Nephron progenitor cell (in vitro differentiated cells): ENCODE results near the gene HELT.
A peak's percentile ranks its signal among the peaks of the same experiment; 100 is the strongest.

Source experiments
- DNase-seq: peaks from one replicate; pipeline ENCODE4 v3.0.0; 2021
- H3K27ac Mint-ChIP-seq: 2 replicates; pipeline ENCODE4 v1.8.0; 2021; ENCODE audit warnings: mild to moderate bottlenecking, moderate library complexity, mixed read lengths
- H3K27me3 Mint-ChIP-seq: 2 replicates; pipeline ENCODE4 v1.8.0; 2021; ENCODE audit warnings: mild to moderate bottlenecking, low read depth, mixed read lengths; ENCODE audit not compliant: poor library complexity
- H3K36me3 Mint-ChIP-seq: 2 replicates; pipeline ENCODE4 v1.8.0; 2021; ENCODE audit warnings: low read depth, mixed read lengths
- H3K4me1 Mint-ChIP-seq: 2 replicates; pipeline ENCODE4 v1.8.0; 2021; ENCODE audit warnings: mixed read lengths
- H3K4me3 Mint-ChIP-seq: 2 replicates; pipeline ENCODE4 v1.8.0; 2021; ENCODE audit warnings: mild to moderate bottlenecking, moderate library complexity, mixed read lengths
- H3K9me3 Mint-ChIP-seq: 2 replicates; pipeline ENCODE4 v1.8.0; 2021; ENCODE audit warnings: mild to moderate bottlenecking, moderate library complexity, mixed read lengths
- CTCF ChIP-seq: fragments of 200-600 bp; sonication (generic); IDR thresholded peaks from 2 replicates; pipeline ENCODE4 v1.5.0; 2021; ENCODE audit warnings: antibody characterized with exemption

HELT gene

GRCh38 chr4:184978211-184978610, 40.1 kb upstream of the HELT start:
- H3K4me3 Mint-ChIP-seq: no peak overlapping the region
- DNase-seq: no peak
- no peaks in the 10 kb centered on the region for H3K36me3 Mint-ChIP-seq
- no peak for TF ChIP-seq CTCF
- H3K27ac Mint-ChIP-seq: peak overlapping the region; percentile 55
- peaks cover 14% of the 10 kb centered on the region for H3K27me3 Mint-ChIP-seq
- H3K9me3 Mint-ChIP-seq: no peaks in the 10 kb centered on the region
- no peaks in the 10 kb centered on the region for H3K4me1 Mint-ChIP-seq

DNA sequence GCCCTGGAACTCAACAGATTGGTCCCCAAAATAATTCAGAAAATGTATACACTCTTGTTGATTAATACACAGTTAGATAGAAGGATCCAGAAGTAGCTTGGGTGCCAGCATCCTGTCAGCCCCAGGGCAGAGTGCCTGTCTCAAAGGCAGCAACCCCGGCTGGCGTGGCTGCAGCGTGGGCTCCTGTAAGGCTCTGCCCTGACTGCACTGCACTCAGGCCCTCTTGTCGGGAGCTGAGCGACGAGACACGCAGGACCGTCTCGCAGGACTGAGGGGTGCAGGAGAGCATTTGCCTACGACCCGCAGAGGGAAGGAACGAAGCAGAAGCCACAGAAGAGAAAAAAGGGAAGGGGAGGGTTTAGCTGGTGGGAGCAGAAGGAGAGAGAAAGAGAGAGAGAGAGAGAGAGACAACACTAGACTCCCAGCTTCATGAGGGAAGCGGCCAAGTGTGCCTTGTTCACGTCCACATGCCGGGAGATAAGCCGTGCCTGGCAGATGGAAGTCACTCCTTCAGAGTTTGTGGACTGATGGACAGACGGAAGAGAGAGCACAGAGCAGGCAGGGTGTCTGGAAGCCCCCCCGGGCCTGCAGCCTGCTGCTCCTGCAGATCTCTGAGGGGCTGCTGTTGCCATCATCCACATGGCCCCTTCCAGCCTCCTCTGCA, 38.7 kb upstream of the HELT start:
- peaks cover 14% of the 10 kb centered on the region for H3K27me3 Mint-ChIP-seq
- no peaks in the 10 kb centered on the region for H3K4me1 Mint-ChIP-seq
- H3K36me3 Mint-ChIP-seq: no peaks in the 10 kb centered on the region
- DNase-seq: no peak
- H3K9me3 Mint-ChIP-seq: no peaks in the 10 kb centered on the region
- no peak overlapping the region for H3K4me3 Mint-ChIP-seq
- H3K27ac Mint-ChIP-seq: no peak overlapping the region
- no peak for TF ChIP-seq CTCF

GRCh38 chr4:184980261-184980660, 38.0 kb upstream of the HELT start:
- Mint-ChIP-seq H3K27ac (no peak overlapping the region), H3K36me3 (no peaks in the 10 kb centered on the region), H3K4me1 (no peaks in the 10 kb centered on the region), H3K27me3 (peaks cover 14% of the 10 kb centered on the region), H3K9me3 (no peaks in the 10 kb centered on the region), H3K4me3 (no peak overlapping the region)
- no peak for DNase-seq
- no peak for TF ChIP-seq CTCF

DNA sequence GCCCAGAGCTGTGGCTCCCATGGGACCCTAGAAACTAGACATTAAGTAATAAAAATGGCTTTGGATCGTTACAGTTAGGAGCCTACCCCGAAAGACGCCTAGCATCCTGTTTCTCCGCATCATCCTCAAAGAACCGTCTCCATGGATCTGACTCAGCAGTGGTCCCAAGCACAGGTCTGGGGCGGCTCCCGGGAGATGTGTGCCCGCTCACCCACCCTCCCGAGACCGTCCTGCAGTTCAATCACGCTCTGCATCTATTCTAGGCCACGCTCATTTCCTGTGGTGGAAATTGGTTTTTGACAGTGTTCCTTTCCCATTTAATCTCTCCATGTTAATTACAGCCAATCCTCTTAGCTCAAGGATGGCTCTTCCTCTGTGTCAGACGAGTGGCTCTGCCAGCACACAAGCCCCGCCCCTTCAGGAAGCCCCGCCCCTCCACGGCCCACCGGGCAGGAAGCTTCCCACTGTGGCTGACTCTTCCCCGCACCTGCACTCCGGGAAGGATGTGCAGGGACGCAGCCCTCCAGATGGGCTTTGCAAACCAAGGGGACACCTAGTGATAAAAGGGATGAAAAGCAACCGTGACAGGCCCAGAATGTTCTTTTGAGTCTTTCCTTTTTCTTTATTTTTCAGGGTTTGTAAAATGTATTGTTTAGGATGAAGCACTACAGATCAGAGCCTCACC, 34.5 kb upstream of the HELT start:
- peak; percentile 82 for DNase-seq
- no peak overlapping the region for H3K27ac Mint-ChIP-seq
- peaks cover 15% of the 10 kb centered on the region for H3K27me3 Mint-ChIP-seq
- peak; percentile 27 for TF ChIP-seq CTCF
- H3K4me1 Mint-ChIP-seq: peaks cover under 1% of the 10 kb centered on the region
- no peak overlapping the region for H3K4me3 Mint-ChIP-seq
- H3K9me3 Mint-ChIP-seq: no peaks in the 10 kb centered on the region
- H3K36me3 Mint-ChIP-seq: no peaks in the 10 kb centered on the region

GRCh38 chr4:184987493-184988031, 30.7 kb upstream of the HELT start:
- no peak for DNase-seq
- TF ChIP-seq CTCF: no peak
- Mint-ChIP-seq H3K36me3 (no peaks in the 10 kb centered on the region), H3K27me3 (peaks cover 11% of the 10 kb centered on the region), H3K4me3 (no peak overlapping the region), H3K27ac (no peak overlapping the region), H3K4me1 (peaks cover 9% of the 10 kb centered on the region), H3K9me3 (no peaks in the 10 kb centered on the region)
